Fibroblast of the conjunctiva (primary cell): ENCODE results near the gene ANKZF1.

ENCODE experiments used
- DNase-seq: peaks from one replicate; pipeline ENCODE4 v3.0.0-alpha.2; 2010; ENCODE audit warnings: low read depth

Gene ANKZF1

GRCh38 chr2:219228041-219228910, 1.3 kb upstream of the ANKZF1 start:
- DNase-seq = no peak

- no peak for DNase-seq
Observed at GRCh38 chr2:219228911-219229304, 698 bp upstream of the ANKZF1 start.

GRCh38 chr2:219230059-219230540, 494 bp downstream of the ANKZF1 start:
- no peak for DNase-seq

GRCh38 chr2:219234331-219234730, 4.7 kb downstream of the ANKZF1 start:
- no peak for DNase-seq

- DNase-seq = no peak
Observed at GRCh38 chr2:219243291-219243761, 13.7 kb downstream of the ANKZF1 start.

GRCh38 chr2:219244789-219245147, 15.2 kb downstream of the ANKZF1 start:
- DNase-seq = no peak

- DNase-seq = peak; percentile 82
Observed at GRCh38 chr2:219245148-219245898, 15.7 kb downstream of the ANKZF1 start, which contains the start of the genes GLB1L and STK16. GLB1L (minus strand) TSS chr2:219245444; CDS start chr2:219243573, 1,871 bp downstream. STK16 (plus strand) TSS chr2:219245479; CDS start chr2:219246000, 521 bp downstream.

GRCh38 chr2:219245899-219246230, 16.3 kb downstream of the ANKZF1 start:
- DNase-seq = no peak

- no peak for DNase-seq
Observed at GRCh38 chr2:219246559-219246958, 17.0 kb downstream of the ANKZF1 start.

- no peak for DNase-seq
Observed at GRCh38 chr2:219247678-219248642, 18.4 kb downstream of the ANKZF1 start.

- no peak for DNase-seq
Observed at GRCh38 chr2:219248845-219249202, 19.2 kb downstream of the ANKZF1 start.

- peak; percentile 82 for DNase-seq
Observed at GRCh38 chr2:219249203-219249980, 19.8 kb downstream of the ANKZF1 start.

- no peak for DNase-seq
Observed at GRCh38 chr2:219250049-219250781, 20.6 kb downstream of the ANKZF1 start.

- no peak for DNase-seq
Observed at GRCh38 chr2:219251656-219252055, 22.1 kb downstream of the ANKZF1 start.

- DNase-seq = no peak
Observed at GRCh38 chr2:219252084-219252483, 22.5 kb downstream of the ANKZF1 start.

GRCh38 chr2:219252570-219252899, 22.9 kb downstream of the ANKZF1 start:
- DNase-seq = no peak

GRCh38 chr2:219252900-219253752, 23.5 kb downstream of the ANKZF1 start, which contains the start of gene TUBA4B:
TUBA4B (plus strand) TSS chr2:219253243; CDS start chr2:219253408, 165 bp downstream.
- no peak for DNase-seq

GRCh38 chr2:219253753-219254589, 24.4 kb downstream of the ANKZF1 start, which contains the start of gene TUBA4A:
TUBA4A (minus strand) TSS chr2:219253918; CDS start chr2:219253858, 60 bp downstream.
- no peak for DNase-seq
